SIG-M5 (cell line): ENCODE results near the gene SETBP1.

Experiments
- DNase-seq: peaks from one replicate; lab custom pipeline; 2025; lab: John Stamatoyannopoulos, UW

SETBP1 gene

DNA sequence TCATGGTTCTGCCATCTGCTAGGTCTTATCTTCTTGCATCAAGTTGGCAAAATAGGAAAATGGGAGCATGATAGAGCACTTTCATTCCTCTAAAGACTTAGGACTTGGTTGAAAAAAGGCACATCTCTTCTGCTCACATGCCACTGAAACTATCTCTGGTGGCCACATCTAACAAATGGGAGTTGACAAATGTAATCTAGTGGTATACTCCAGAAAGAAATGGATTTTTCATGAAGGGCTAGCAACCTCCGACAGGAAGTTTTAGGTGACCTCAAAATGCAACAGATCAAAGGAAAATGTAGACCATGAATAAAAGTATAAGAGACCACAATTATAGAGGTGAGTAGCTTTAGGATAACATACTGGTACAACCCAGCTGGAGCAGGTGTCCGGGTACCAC is 224.1 kb downstream of the SETBP1 start:
- no peak for DNase-seq

DNA sequence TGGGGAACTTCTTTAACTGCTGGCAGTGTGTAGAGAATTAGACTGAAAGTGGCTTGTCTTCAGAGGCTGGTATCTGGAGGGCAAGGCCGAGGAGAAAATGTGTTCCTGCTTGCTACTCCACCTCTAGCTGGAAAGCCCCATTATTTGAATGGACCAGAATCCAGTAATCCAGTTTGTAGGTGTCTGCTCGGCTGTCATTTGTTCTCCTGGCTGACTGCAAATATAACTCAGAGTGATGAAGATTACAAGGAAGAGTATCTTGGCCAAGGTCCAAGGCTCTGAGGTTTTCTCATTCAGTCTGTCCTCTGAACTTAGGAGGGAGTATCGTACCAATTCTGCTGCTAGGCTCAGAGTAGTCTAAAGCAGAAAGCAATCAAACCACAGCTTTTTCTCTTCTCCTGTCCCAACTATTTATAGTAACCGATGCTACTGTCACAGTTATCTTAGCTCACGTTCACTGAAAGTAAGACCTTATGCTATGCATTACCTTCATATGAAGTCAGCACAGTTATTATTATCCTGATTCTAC is 228.6 kb downstream of the SETBP1 start:
- no peak for DNase-seq

GRCh38 chr18:44911260-44911659 is 230.6 kb downstream of the SETBP1 start:
- DNase-seq = no peak

- DNase-seq = no peak
These were observed 231.1 kb downstream of the SETBP1 start for GRCh38 chr18:44911773-44912172.

- no peak for DNase-seq
These were observed 232.2 kb downstream of the SETBP1 start for GRCh38 chr18:44912740-44913478.

DNA sequence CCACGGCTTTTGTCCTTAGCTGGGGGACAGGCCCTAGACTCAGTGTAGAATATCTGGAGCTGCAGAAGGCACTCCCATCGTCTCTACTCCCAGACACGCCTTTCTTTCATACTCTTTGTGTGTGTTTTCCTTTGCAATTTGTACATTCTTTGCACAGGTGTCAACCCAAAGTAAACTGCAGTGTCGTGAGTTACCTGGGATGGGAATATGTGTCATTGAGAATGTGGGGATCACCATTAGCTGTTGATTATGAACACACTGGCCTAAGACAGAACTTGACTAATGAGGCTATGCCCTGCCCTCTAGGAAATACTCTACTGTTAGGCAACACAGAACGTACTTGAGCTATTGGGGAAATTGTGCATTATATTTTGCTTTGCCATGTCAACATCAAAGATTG is 233.3 kb downstream of the SETBP1 start:
- DNase-seq = no peak

DNA sequence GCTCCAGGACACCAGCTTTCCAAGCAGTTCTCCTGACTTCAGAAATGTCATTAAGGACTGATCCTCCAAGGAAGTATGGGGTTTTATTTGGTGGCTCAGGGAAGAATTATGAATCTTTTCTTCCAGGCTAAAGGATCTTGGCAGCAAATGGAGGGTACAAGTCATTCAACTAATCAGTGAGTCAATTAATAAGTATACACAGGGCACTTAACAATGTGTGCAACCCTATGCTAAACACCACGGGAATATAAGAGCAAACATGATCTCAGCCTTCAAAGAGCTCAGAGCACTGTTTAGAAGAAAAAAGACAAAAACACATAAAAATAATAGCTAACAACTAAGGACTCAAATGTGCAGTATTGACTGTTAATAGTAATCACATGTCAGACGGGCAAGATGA is 234.5 kb downstream of the SETBP1 start:
- DNase-seq = no peak

DNA sequence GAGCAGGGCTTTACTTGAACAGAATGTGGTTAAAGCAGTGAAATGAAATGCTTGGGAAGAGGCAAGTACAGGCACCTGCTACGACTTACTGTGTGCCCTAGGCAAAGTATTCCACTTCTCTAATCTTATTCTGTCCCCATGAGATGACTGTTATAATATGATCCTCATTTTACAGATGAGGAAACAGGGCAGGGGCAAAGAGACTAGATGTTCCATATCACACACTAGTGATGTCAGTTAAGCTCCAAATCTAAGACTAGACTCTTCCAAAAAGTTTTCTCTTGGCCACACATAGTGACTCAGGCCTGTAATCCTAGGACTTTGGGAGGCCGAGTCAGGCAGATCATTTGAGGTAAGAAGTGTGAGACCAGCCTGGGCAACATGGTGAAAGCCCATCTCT is 235.0 kb downstream of the SETBP1 start:
- no peak for DNase-seq

- no peak for DNase-seq
These were observed 235.9 kb downstream of the SETBP1 start for GRCh38 chr18:44916429-44917207.

DNA sequence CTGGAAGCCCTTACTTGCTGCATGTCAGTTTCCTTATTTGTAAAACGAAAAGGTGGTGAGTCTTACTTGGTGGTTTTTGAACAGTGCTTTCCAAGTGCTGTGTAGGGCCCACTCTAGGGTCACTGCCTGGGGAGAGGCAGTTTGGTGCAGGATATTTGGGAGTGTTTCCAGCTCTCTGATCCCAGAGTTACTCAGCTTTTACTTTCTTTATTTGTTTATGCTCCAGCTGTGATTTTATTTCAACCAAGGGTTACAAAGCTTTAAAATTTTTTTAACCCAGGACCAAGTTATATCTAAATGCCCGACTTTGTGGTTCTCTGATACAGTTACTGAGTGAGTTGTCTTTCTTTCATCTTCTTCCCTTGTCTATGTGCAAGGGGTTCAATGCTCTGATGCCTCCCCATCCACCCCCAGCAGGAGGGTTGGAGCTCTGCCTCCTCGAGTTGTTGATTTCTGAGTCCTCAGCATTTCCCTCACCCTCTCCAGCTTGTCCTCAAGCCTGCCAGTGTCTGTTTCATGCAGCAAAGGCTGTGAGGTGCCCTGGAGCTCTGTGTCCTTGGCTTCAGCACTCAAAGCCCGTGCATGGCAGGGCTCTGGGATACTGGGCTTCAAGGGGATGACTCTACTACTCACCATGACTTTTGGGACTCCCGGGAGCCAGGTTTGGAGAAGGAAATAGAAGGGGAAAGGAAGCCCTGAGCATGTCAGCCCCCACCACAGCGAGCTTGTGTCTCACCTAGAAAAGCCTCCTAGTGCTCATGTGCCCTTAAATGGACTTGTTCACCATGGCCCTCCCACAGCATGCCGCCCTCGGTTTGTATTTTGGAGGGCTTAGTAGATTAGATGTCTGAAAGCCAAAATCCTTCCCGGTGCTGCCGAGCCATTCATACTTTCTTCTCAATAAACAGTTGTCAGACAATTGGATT is 236.8 kb downstream of the SETBP1 start:
- no peak for DNase-seq

GRCh38 chr18:44918142-44918476 is 237.4 kb downstream of the SETBP1 start:
- DNase-seq = no peak

GRCh38 chr18:44920441-44920840 is 239.8 kb downstream of the SETBP1 start:
- DNase-seq = no peak

GRCh38 chr18:44921974-44922373 is 241.3 kb downstream of the SETBP1 start:
- no peak for DNase-seq

DNA sequence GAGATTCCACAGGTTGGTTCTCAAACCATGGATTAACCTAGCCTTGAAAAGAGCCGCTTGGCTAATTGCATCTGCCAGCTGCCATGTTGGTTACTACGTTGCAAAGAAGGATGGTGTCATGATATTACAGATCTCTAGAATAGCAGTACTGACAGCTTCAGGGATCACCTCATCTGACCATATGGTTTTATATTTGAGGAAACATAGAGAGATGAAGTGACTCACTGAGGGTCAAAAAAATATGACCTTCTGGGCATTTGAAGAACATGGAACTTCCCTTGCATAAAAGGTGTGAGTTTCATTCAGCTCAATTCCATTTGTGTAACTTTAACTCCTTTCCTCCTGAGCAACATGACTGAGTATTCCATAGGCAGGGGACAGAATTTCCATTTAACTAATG is 242.3 kb downstream of the SETBP1 start:
- DNase-seq = no peak

GRCh38 chr18:44924785-44925499 is 244.3 kb downstream of the SETBP1 start:
- no peak for DNase-seq

GRCh38 chr18:44927127-44927849 is 246.6 kb downstream of the SETBP1 start:
- no peak for DNase-seq

DNA sequence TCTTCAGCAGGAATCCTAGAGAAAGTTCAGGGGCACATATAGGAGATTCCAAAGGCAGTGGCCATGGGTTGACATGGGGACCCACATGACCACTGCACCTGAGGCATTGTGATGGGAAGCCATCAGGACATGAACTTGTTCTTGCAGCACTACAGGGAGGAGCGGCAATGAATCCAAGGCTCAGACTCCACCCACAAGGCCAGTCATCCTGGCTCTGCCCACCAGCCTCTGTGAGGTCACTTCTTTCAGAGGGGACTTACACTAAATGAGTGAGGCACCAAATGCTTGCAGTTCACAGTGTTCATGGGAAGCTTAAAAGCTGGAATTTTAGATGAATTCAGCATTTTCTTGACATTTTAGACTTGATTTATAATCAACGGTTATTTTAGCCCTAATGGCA is 254.2 kb downstream of the SETBP1 start:
- no peak for DNase-seq

DNA sequence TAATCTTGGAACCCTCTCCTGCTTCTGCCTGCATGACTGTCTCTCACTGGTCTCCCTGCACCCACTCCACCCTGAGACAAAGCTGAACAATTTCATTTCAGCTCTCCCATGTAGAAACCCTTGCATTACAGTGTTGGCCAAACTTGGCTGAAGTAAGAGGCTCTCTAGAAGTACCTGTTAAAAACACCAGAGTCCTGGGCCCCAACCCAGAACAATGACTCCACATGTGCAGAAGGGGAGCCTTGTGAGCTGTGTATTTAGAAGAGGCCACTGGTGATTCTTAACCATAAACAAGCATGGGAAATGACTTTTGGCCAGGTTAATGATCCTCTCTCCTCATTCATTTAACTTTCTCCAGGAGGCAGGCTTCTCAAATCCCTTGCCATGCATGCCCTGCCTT is 254.8 kb downstream of the SETBP1 start:
- DNase-seq = no peak

GRCh38 chr18:44936485-44936884 is 255.8 kb downstream of the SETBP1 start:
- no peak for DNase-seq

DNA sequence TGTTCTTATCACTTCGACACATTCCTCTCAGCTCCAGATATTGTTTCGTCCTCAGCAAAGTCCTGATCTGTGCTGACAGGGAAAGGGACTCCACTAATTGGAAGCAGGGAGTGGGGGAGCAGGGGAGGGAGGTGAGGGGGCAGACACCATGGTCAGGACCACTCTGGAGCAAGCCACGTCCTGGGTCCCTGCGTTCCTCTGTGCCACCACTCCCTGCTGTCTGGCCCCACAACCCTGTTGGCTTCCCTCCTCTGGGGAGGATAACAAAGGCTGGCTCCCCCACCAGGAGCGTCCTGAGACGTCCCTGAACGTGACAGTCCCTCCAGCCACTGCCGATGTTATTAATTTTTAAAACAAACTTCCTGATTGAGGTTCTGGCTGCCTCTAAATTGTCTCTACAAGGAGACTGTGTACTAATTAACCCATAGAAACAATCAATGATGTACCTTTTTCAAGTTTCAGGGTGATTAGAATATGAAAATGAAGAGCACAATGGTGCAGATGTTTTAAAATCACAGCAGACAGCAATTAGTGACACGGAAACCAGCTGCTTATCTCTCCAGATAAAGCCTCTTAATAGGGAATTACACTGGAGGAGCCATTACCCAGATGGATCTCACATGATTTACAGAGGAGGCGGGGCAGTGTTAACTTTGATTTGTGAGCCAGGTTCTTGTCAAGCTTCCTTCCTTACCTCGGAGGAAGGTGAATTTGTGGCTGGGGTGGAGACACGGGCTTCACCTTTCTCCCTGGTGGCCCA is 257.5 kb downstream of the SETBP1 start:
- no peak for DNase-seq
